OCI-LY1 (cell line): ENCODE data around the gene DCC.

Experiments
- EZH2 ChIP-seq: fragments of 200-600 bp; sonication (generic), shearing (Covaris generic); IDR thresholded peaks from 2 replicates; pipeline ENCODE4 v1.8.0; 2017; ENCODE audit warnings: borderline replicate concordance, mixed run types, mild to moderate bottlenecking, antibody characterized with exemption, low read length, moderate library complexity, mixed read lengths
- TF ChIP-seq, protein P1 (sequence below): fragments of 200-600 bp; sonication (generic), shearing (Covaris generic); IDR thresholded peaks from 2 replicates; pipeline ENCODE4 v1.5.1; 2017; ENCODE audit warnings: mild to moderate bottlenecking, antibody characterized with exemption, low read length, moderate library complexity, mixed read lengths

DNA sequence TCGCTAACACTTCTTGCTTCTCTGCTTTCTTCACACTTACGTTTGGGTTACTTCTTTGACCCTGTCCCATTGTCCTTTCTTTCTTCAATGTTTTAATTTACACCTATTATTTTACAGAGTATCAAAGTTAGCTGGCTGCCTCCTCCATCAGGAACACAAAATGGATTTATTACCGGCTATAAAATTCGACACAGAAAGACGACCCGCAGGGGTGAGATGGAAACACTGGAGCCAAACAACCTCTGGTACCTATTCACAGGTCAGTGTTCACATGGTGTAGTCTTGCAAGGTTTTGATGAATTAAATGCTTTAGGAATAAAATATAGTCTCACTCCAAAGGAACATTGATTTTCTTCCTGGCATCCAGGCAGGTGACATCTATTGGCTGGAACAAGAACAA is 965.5 kb downstream of the DCC start:
- TF ChIP-seq, protein P1, sequence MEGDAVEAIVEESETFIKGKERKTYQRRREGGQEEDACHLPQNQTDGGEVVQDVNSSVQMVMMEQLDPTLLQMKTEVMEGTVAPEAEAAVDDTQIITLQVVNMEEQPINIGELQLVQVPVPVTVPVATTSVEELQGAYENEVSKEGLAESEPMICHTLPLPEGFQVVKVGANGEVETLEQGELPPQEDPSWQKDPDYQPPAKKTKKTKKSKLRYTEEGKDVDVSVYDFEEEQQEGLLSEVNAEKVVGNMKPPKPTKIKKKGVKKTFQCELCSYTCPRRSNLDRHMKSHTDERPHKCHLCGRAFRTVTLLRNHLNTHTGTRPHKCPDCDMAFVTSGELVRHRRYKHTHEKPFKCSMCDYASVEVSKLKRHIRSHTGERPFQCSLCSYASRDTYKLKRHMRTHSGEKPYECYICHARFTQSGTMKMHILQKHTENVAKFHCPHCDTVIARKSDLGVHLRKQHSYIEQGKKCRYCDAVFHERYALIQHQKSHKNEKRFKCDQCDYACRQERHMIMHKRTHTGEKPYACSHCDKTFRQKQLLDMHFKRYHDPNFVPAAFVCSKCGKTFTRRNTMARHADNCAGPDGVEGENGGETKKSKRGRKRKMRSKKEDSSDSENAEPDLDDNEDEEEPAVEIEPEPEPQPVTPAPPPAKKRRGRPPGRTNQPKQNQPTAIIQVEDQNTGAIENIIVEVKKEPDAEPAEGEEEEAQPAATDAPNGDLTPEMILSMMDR: no peak
- no peak for TF ChIP-seq EZH2
